ENCODE measurements around the gene BCAR1. TPM values are rescaled to one million over a fixed set of nuclear protein-coding genes. Genes with fewer than 3 reads are reported as not detected.

Gene BCAR1, protein sequence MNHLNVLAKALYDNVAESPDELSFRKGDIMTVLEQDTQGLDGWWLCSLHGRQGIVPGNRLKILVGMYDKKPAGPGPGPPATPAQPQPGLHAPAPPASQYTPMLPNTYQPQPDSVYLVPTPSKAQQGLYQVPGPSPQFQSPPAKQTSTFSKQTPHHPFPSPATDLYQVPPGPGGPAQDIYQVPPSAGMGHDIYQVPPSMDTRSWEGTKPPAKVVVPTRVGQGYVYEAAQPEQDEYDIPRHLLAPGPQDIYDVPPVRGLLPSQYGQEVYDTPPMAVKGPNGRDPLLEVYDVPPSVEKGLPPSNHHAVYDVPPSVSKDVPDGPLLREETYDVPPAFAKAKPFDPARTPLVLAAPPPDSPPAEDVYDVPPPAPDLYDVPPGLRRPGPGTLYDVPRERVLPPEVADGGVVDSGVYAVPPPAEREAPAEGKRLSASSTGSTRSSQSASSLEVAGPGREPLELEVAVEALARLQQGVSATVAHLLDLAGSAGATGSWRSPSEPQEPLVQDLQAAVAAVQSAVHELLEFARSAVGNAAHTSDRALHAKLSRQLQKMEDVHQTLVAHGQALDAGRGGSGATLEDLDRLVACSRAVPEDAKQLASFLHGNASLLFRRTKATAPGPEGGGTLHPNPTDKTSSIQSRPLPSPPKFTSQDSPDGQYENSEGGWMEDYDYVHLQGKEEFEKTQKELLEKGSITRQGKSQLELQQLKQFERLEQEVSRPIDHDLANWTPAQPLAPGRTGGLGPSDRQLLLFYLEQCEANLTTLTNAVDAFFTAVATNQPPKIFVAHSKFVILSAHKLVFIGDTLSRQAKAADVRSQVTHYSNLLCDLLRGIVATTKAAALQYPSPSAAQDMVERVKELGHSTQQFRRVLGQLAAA
- 190 and 266 TPM in 2 replicates for total RNA-seq

DNA sequence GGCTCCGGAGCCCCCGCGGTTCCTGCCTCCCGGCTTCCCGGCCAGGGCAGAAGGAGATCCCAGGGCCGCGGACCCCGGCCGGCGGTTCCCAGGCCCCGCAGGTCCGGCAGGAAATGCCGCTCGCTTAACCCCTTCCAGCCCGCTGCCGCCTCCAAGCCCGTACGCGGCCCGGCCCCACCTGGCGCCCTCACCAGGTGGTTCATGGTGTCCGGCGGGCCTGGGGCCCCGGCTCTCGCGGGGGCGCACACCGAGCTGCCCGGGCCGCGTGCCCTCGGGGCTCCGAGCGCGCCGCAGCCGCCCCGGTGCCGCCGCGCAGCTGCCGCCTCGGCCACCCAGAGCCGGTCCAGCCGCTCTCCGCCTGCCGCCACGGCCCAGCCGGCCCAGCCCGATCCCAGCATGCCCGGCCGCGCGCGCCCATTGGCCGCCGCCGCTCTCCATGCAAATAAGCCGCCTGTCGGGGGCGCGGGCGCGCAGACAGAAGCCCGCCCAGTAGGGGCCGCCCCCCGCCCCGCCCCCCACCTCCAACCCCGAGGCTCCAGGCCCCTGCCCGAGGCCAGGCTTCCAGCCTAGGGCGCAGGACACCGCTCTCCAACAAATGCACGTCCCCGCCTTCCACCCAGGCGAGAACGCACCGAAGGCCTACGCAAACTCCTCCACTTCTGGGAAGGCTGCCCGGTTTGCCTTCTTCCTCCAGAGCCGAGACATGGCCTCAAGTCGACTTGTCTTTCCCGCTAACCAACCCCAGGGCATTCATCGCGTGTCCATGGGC lies at the start of gene BCAR1:
Gene BCAR1, minus strand, starts transcription at position 345 of the 769 bp plus-strand sequence. Its CDS starts 142 bp downstream, at position 203.

GRCh38 chr16:75218256-75219076 lies 33.0 kb downstream of the BCAR1 start, which contains the start of gene CTRB1:
Gene CTRB1, plus strand, starts transcription at chr16:75218988. Its CDS starts 20 bp downstream, at chr16:75219008.

GRCh38 chr16:75206749-75207451 lies 44.5 kb downstream of the BCAR1 start, which contains the start of gene CTRB2:
Gene CTRB2, minus strand, starts transcription at chr16:75207161. Its CDS starts 20 bp downstream, at chr16:75207141.

Small RNAs within 50 kb of the gene (small RNA-seq; reads per million reads assigned to genes)
- gene RNU6-758P: not detected

Other genes starting within 250 kb of the BCAR1 start
- 0.72 and 0.80 TPM in 2 replicates for gene LDHD, start 134.8 kb downstream of the BCAR1 start, total RNA-seq
- gene ZFP1, start 103.1 kb downstream of the BCAR1 start, total RNA-seq: 16.5 TPM in 2 replicates
- gene CTRB2, start 44.5 kb downstream of the BCAR1 start, total RNA-seq: not detected in 2 replicates
- not detected in 2 replicates for gene CTRB1, start 32.6 kb downstream of the BCAR1 start, total RNA-seq
- gene CFDP1, start 181.9 kb upstream of the BCAR1 start, total RNA-seq: 76.3 and 91.3 TPM in 2 replicates
- gene TMEM170A, start 213.1 kb upstream of the BCAR1 start, total RNA-seq: 32.4 and 44.2 TPM in 2 replicates
- 0.40 and 1.3 TPM in 2 replicates for gene CHST6, start 243.8 kb upstream of the BCAR1 start, total RNA-seq

Data from thoracic aorta endothelial cell (primary cell).